Osteoblast (primary cell): ENCODE measurements around the gene CDS1. TPM values are rescaled to one million over a fixed set of nuclear protein-coding genes. Genes with fewer than 3 reads are reported as not detected.
A peak's percentile ranks its signal among the peaks of the same experiment; 100 is the strongest.

Source experiments
- DNase-seq: peaks from one replicate; pipeline ENCODE4 v3.0.0; 2011; ENCODE audit warnings: low spot score, mixed read lengths; ENCODE audit not compliant: insufficient read length; ENCODE audit errors: missing footprints
- H2AFZ ChIP-seq: 2 replicates; pipeline ENCODE4 v1.6.0; 2011; ENCODE audit warnings: mild to moderate bottlenecking, low read length
- H3K27ac ChIP-seq: 2 replicates; pipeline ENCODE4 v1.5.1; 2011; ENCODE audit warnings: mild to moderate bottlenecking, low read depth, low read length, moderate library complexity
- H3K27me3 ChIP-seq: 2 replicates; pipeline ENCODE4 v1.6.0; 2012; ENCODE audit warnings: mild to moderate bottlenecking, control low read depth, inconsistent platforms, low read length, moderate library complexity; ENCODE audit not compliant: insufficient read depth
- H3K36me3 ChIP-seq: 2 replicates; pipeline ENCODE4 v1.5.1; 2011; ENCODE audit warnings: mild to moderate bottlenecking, low read length, control low read depth, moderate library complexity; ENCODE audit not compliant: insufficient read depth
- H3K4me1 ChIP-seq: 2 replicates; pipeline ENCODE4 v1.5.1; 2011; ENCODE audit warnings: mild to moderate bottlenecking, low read length, control low read depth, moderate library complexity; ENCODE audit not compliant: insufficient read depth
- H3K4me2 ChIP-seq: 2 replicates; pipeline ENCODE4 v1.6.0; 2011; ENCODE audit warnings: mild to moderate bottlenecking, low read length; ENCODE audit not compliant: insufficient read depth
- H3K4me3 ChIP-seq: fragments of 200-600 bp; sonication (generic); 3 replicates; pipeline ENCODE4 v1.5.1; 2012; ENCODE audit warnings: mild to moderate bottlenecking, low read length, inconsistent platforms; ENCODE audit not compliant: insufficient read depth
- H3K79me2 ChIP-seq: 2 replicates; pipeline ENCODE4 v1.6.0; 2012; ENCODE audit warnings: mild to moderate bottlenecking, low read length, control low read depth, inconsistent platforms; ENCODE audit not compliant: insufficient read depth
- H3K9me3 ChIP-seq: 2 replicates; pipeline ENCODE4 v1.5.1; 2011; ENCODE audit warnings: low read depth, low read length, control low read depth
- H4K20me1 ChIP-seq: 2 replicates; pipeline ENCODE4 v1.6.0; 2012; ENCODE audit warnings: mild to moderate bottlenecking, low read length, control low read depth; ENCODE audit not compliant: insufficient read depth
- total RNA-seq: library from RNA; depleted of rRNA; stranded (reverse); fragments of >200 nt; gene quantifications from 2 replicates; pipeline ENCODE4 v1.2.3, GENCODE V29; 2012
- TF ChIP-seq, protein P1 (sequence below): IDR thresholded peaks from 2 replicates; pipeline ENCODE4 v1.5.1; 2011; ENCODE audit warnings: mild to moderate bottlenecking, low read depth, low read length, moderate library complexity; ENCODE audit errors: extremely low read depth

CDS1 gene
- total RNA-seq, 1 donor = under 0.01 TPM

DNA sequence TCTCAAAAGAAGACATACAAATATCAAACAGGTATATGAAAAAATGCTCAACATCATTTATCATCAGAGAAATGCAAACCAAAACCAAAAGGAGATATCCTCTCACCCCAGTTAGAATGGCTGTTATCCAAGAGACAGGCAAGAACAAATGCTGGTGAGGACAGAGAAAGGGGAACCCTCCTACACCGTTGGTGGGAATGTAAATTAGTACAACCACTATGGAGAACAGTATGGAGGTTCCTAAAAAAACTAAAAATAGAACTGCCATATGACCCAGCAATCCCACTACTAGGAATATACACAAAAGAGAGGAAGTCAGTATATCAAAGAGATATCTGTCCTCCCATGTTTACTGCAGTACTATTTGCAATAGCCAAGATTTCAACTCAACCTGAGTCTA lies 83.5 kb downstream of the CDS1 start:
- H3K27me3 ChIP-seq = no peaks in the 10 kb centered on the region
- DNase-seq = no peak
- no peak overlapping the region for H3K4me3 ChIP-seq
- no peaks in the 10 kb centered on the region for H3K79me2 ChIP-seq
- H3K9me3 ChIP-seq = no peaks in the 10 kb centered on the region
- H2AFZ ChIP-seq = no peak overlapping the region
- TF ChIP-seq, protein P1, sequence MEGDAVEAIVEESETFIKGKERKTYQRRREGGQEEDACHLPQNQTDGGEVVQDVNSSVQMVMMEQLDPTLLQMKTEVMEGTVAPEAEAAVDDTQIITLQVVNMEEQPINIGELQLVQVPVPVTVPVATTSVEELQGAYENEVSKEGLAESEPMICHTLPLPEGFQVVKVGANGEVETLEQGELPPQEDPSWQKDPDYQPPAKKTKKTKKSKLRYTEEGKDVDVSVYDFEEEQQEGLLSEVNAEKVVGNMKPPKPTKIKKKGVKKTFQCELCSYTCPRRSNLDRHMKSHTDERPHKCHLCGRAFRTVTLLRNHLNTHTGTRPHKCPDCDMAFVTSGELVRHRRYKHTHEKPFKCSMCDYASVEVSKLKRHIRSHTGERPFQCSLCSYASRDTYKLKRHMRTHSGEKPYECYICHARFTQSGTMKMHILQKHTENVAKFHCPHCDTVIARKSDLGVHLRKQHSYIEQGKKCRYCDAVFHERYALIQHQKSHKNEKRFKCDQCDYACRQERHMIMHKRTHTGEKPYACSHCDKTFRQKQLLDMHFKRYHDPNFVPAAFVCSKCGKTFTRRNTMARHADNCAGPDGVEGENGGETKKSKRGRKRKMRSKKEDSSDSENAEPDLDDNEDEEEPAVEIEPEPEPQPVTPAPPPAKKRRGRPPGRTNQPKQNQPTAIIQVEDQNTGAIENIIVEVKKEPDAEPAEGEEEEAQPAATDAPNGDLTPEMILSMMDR = no peak
- peaks cover 19% of the 10 kb centered on the region for H3K36me3 ChIP-seq
- H3K4me1 ChIP-seq = no peaks in the 10 kb centered on the region
- no peak overlapping the region for H3K4me2 ChIP-seq
- no peaks in the 10 kb centered on the region for H4K20me1 ChIP-seq
- no peak overlapping the region for H3K27ac ChIP-seq

DNA sequence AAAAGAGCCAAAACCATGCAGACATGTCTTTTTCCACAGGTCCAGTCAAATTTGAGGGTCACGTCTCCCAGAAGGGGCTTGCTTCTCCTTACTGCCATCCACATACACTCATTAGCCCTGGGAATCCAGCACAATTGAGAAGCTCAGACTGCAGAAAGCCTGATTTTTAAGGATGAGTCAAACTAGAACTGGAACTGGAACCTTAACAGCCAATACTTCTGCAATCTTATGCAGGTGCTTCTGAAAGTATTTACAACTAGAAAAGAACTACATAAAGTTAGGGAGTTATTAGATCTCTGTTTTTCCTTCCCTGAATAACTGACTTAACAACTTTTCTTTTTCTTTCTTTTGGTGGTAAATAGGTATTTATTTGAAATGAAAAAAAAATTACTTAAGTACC lies 86.3 kb downstream of the CDS1 start:
- H3K4me2 ChIP-seq = no peak overlapping the region
- DNase-seq = no peak
- TF ChIP-seq, protein P1 = no peak
- no peaks in the 10 kb centered on the region for H4K20me1 ChIP-seq
- H3K79me2 ChIP-seq = no peaks in the 10 kb centered on the region
- no peak overlapping the region for H2AFZ ChIP-seq
- peaks cover 31% of the 10 kb centered on the region for H3K36me3 ChIP-seq
- no peaks in the 10 kb centered on the region for H3K9me3 ChIP-seq
- no peak overlapping the region for H3K27ac ChIP-seq
- no peak overlapping the region for H3K4me3 ChIP-seq
- peaks cover 12% of the 10 kb centered on the region for H3K4me1 ChIP-seq
- H3K27me3 ChIP-seq = no peaks in the 10 kb centered on the region

DNA sequence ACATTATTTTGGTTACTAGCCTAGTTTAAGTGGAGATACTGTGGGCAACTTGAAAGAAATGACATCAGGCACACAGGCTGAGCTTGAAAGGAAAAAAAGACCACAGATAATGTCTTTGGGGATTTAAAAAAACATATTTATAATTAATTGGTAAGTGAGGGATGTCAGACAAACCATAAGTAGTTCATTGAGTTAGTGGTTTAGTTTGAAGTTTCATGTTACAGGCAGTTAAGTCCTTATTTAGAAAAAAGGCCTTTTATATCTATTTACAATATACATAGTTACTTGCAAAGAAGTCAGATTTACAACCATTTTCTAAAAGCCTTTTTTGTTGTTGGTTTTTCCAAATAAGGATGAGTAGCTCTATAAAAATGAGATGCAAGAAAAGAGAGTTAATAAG lies 89.2 kb downstream of the CDS1 start:
- no peak overlapping the region for H3K27ac ChIP-seq
- TF ChIP-seq, protein P1 = no peak
- H3K4me2 ChIP-seq = no peak overlapping the region
- no peak overlapping the region for H3K4me3 ChIP-seq
- H3K36me3 ChIP-seq = peaks cover 42% of the 10 kb centered on the region
- no peaks in the 10 kb centered on the region for H3K79me2 ChIP-seq
- H2AFZ ChIP-seq = no peak overlapping the region
- H3K9me3 ChIP-seq = no peaks in the 10 kb centered on the region
- no peak for DNase-seq
- H3K27me3 ChIP-seq = no peaks in the 10 kb centered on the region
- H3K4me1 ChIP-seq = peaks cover 13% of the 10 kb centered on the region
- no peaks in the 10 kb centered on the region for H4K20me1 ChIP-seq

DNA sequence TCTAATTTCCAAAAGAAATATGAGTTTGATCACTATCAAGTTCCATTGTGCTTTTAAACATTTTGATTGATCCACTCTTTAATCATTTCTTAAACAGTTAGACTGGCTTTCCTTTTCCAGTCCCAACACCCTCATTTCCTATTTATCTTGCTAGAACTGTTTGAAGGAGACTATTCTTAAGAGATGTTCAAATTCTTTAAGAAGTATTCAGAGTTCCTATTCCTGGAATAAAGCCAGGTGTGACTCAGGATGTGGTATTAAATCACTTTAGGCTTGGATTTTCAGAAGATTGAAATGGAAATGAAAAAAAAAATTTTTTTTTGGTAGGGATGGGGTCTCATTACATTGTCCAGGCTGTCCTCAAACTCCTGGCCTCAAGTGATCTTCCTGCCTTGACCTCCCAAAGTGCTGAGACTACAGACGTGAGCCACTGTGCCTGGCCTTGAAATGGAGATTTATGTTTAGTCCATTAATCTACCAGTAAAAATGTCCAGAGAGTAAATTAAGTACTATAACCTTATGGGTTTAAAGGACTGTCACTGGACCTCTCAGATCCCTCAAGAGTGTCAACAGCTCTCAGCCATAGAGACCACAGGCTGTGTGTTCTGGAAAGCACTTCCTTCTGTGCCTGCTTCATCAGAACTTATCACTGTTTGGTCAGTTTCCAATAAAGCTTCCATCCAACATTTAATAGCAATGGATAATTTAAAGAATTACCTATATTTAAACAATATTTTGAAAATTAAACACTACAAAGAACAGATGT lies 90.7 kb downstream of the CDS1 start:
- H3K36me3 ChIP-seq = peaks cover 55% of the 10 kb centered on the region
- H3K4me1 ChIP-seq = peaks cover 13% of the 10 kb centered on the region
- H3K9me3 ChIP-seq = no peaks in the 10 kb centered on the region
- no peaks in the 10 kb centered on the region for H3K27me3 ChIP-seq
- H2AFZ ChIP-seq = no peak overlapping the region
- TF ChIP-seq, protein P1 = no peak
- DNase-seq = peak; percentile 90
- peak overlapping the region; percentile 13 for H3K27ac ChIP-seq
- H3K4me2 ChIP-seq = no peak overlapping the region
- no peak overlapping the region for H3K4me3 ChIP-seq
- H4K20me1 ChIP-seq = no peaks in the 10 kb centered on the region
- H3K79me2 ChIP-seq = no peaks in the 10 kb centered on the region
